Stimulated activated naive B cell treated with anti-CD40 and anti-IgM and Interleukin-4, amounts not matched to agents 10 μg/mL and 1 μg/mL and 100 μg/mL, for 72 hours (primary cell): ENCODE results near the gene NIPAL1.
A peak's percentile ranks its signal among the peaks of the same experiment; 100 is the strongest.

ENCODE experiments used
- ATAC-seq, 2 donors: fragments of 150-1000 bp; cut with Tn5 transposase; replicated peaks; 2 replicates each; pipeline ENCODE4 v1.10.0; 2021; ENCODE audit warnings: moderate library complexity in 1 of 2
- DNase-seq: peaks from one replicate; pipeline ENCODE4 v3.0.0; 2021
- H3K27ac Mint-ChIP-seq: one replicate; pipeline ENCODE4 v1.8.0; 2022; ENCODE audit warnings: mild to moderate bottlenecking, mixed read lengths
- H3K27me3 Mint-ChIP-seq, 2 donors: one replicate each; pipeline ENCODE4 v1.8.0; 2022; ENCODE audit warnings: mixed read lengths in 2 of 2
- H3K36me3 Mint-ChIP-seq, 2 donors: one replicate each; pipeline ENCODE4 v1.8.0; 2022; ENCODE audit warnings: mixed read lengths in 2 of 2, mild to moderate bottlenecking in 1 of 2
- H3K4me1 Mint-ChIP-seq, 2 donors: one replicate each; pipeline ENCODE4 v1.8.0; 2022; ENCODE audit warnings: mixed read lengths in 2 of 2, mild to moderate bottlenecking in 1 of 2
- H3K4me3 Mint-ChIP-seq, 2 donors: one replicate each; pipeline ENCODE4 v1.8.0; 2022; ENCODE audit warnings: mild to moderate bottlenecking in 2 of 2, mixed read lengths in 2 of 2, moderate library complexity in 1 of 2
- H3K9me3 Mint-ChIP-seq, 2 donors: one replicate each; pipeline ENCODE4 v1.8.0; 2022; ENCODE audit warnings: mixed read lengths in 2 of 2, mild to moderate bottlenecking in 1 of 2

Gene NIPAL1

GRCh38 chr4:48012824-48013223 is 3.7 kb upstream of the NIPAL1 start:
- Mint-ChIP-seq H3K9me3 (no peaks in the 10 kb centered on the region), H3K27me3 (peaks cover 32 to 42% of the 10 kb centered on the region in 2 donors), H3K4me3 (no peak overlapping the region), H3K4me1 (peaks cover 4 to 24% of the 10 kb centered on the region in 2 donors), H3K27ac (no peak overlapping the region), H3K36me3 (no peaks in the 10 kb centered on the region)
- ATAC-seq (no peak), DNase-seq (no peak)

- Mint-ChIP-seq H3K9me3 (no peaks in the 10 kb centered on the region), H3K27me3 (peaks cover 35 to 52% of the 10 kb centered on the region in 2 donors), H3K36me3 (no peaks in the 10 kb centered on the region), H3K4me1 (peaks cover 4 to 24% of the 10 kb centered on the region in 2 donors), H3K27ac (no peak overlapping the region), H3K4me3 (no peak overlapping the region)
- ATAC-seq (no peak), DNase-seq (no peak)
Measured at GRCh38 chr4:48015216-48015615, 1.4 kb upstream of the NIPAL1 start.

- ATAC-seq (no peak), DNase-seq (no peak)
- no peaks in the 10 kb centered on the region for H3K36me3 Mint-ChIP-seq
- no peak overlapping the region for H3K27ac Mint-ChIP-seq
- H3K27me3 Mint-ChIP-seq, result peaks cover 33 to 50% of the 10 kb centered on the region in 2 donors
- no peaks in the 10 kb centered on the region for H3K9me3 Mint-ChIP-seq
- peaks cover 4 to 24% of the 10 kb centered on the region in 2 donors for H3K4me1 Mint-ChIP-seq
- peak overlapping the region; percentile 81 to 89 for H3K4me3 Mint-ChIP-seq
Measured at GRCh38 chr4:48015678-48016077, 894 bp upstream of the NIPAL1 start.

- ATAC-seq (peak; percentile 45 to 56), DNase-seq (no peak)
- H3K4me3 Mint-ChIP-seq, result peak overlapping the region; percentile 81 to 89
- peaks cover 36 to 50% of the 10 kb centered on the region in 2 donors for H3K27me3 Mint-ChIP-seq
- H3K27ac Mint-ChIP-seq, result no peak overlapping the region
- no peaks in the 10 kb centered on the region for H3K36me3 Mint-ChIP-seq
- H3K4me1 Mint-ChIP-seq, result peaks cover 4 to 24% of the 10 kb centered on the region in 2 donors
- H3K9me3 Mint-ChIP-seq, result no peaks in the 10 kb centered on the region
Measured at GRCh38 chr4:48017108-48017571, 568 bp downstream of the NIPAL1 start.

GRCh38 chr4:48018112-48018511 is 1.5 kb downstream of the NIPAL1 start:
- no peak overlapping the region for H3K4me3 Mint-ChIP-seq
- no peak overlapping the region for H3K27ac Mint-ChIP-seq
- ATAC-seq, result no peak
- H3K4me1 Mint-ChIP-seq, result peaks cover 3 to 19% of the 10 kb centered on the region in 2 donors
- no peaks in the 10 kb centered on the region for H3K9me3 Mint-ChIP-seq
- H3K27me3 Mint-ChIP-seq, result peaks cover 39 to 47% of the 10 kb centered on the region in 2 donors
- H3K36me3 Mint-ChIP-seq, result no peaks in the 10 kb centered on the region
- DNase-seq, result no peak

GRCh38 chr4:48021100-48021499 is 4.5 kb downstream of the NIPAL1 start:
- Mint-ChIP-seq H3K27me3 (peaks cover 35 to 46% of the 10 kb centered on the region in 2 donors), H3K9me3 (no peaks in the 10 kb centered on the region), H3K4me1 (peaks cover 3 to 13% of the 10 kb centered on the region in 2 donors), H3K27ac (no peak overlapping the region), H3K4me3 (no peak overlapping the region), H3K36me3 (no peaks in the 10 kb centered on the region)
- no peak for ATAC-seq
- DNase-seq, result no peak

GRCh38 chr4:48022192-48022799 is 5.7 kb downstream of the NIPAL1 start:
- Mint-ChIP-seq H3K4me3 (no peak overlapping the region), H3K36me3 (no peaks in the 10 kb centered on the region), H3K27ac (no peak overlapping the region), H3K4me1 (peaks cover 2 to 5% of the 10 kb centered on the region in 2 donors), H3K27me3 (peaks cover 34 to 43% of the 10 kb centered on the region in 2 donors), H3K9me3 (no peaks in the 10 kb centered on the region)
- ATAC-seq (no peak), DNase-seq (no peak)

GRCh38 chr4:48024522-48024921 is 8.0 kb downstream of the NIPAL1 start:
- Mint-ChIP-seq H3K27me3 (peaks cover 30 to 35% of the 10 kb centered on the region in 2 donors), H3K4me3 (no peak overlapping the region), H3K36me3 (no peaks in the 10 kb centered on the region), H3K4me1 (peaks cover 6 to 9% of the 10 kb centered on the region in 2 donors), H3K27ac (no peak overlapping the region), H3K9me3 (no peaks in the 10 kb centered on the region)
- DNase-seq (no peak), ATAC-seq (no peak)

GRCh38 chr4:48025005-48025404 is 8.4 kb downstream of the NIPAL1 start:
- Mint-ChIP-seq H3K36me3 (no peaks in the 10 kb centered on the region), H3K27ac (no peak overlapping the region), H3K27me3 (peaks cover 29 to 32% of the 10 kb centered on the region in 2 donors), H3K9me3 (no peaks in the 10 kb centered on the region), H3K4me3 (no peak overlapping the region), H3K4me1 (peaks cover 6 to 9% of the 10 kb centered on the region in 2 donors)
- ATAC-seq (no peak), DNase-seq (no peak)

GRCh38 chr4:48027653-48028052 is 11.1 kb downstream of the NIPAL1 start:
- Mint-ChIP-seq H3K27ac (no peak overlapping the region), H3K4me1 (peaks cover 11 to 16% of the 10 kb centered on the region in 2 donors), H3K4me3 (no peak overlapping the region), H3K9me3 (no peaks in the 10 kb centered on the region), H3K36me3 (no peaks in the 10 kb centered on the region), H3K27me3 (peaks cover 15 to 19% of the 10 kb centered on the region in 2 donors)
- no peak for DNase-seq
- peak; percentile 39 to 55 for ATAC-seq

- Mint-ChIP-seq H3K4me3 (no peak overlapping the region), H3K27ac (no peak overlapping the region), H3K27me3 (peaks cover 15 to 18% of the 10 kb centered on the region in 2 donors), H3K36me3 (no peaks in the 10 kb centered on the region), H3K9me3 (no peaks in the 10 kb centered on the region), H3K4me1 (peaks cover 11 to 18% of the 10 kb centered on the region in 2 donors)
- DNase-seq, result no peak
- no peak for ATAC-seq
Measured at GRCh38 chr4:48028696-48029095, 12.1 kb downstream of the NIPAL1 start.

- Mint-ChIP-seq H3K4me1 (peaks cover 15 to 35% of the 10 kb centered on the region in 2 donors), H3K27me3 (peaks cover 5% of the 10 kb centered on the region in 2 donors), H3K9me3 (no peaks in the 10 kb centered on the region), H3K4me3 (no peak overlapping the region), H3K27ac (no peak overlapping the region), H3K36me3 (no peaks in the 10 kb centered on the region)
- ATAC-seq (no peak), DNase-seq (no peak)
Measured at GRCh38 chr4:48030470-48030869, 13.9 kb downstream of the NIPAL1 start.

- Mint-ChIP-seq H3K36me3 (no peaks in the 10 kb centered on the region), H3K4me3 (no peak overlapping the region), H3K9me3 (peaks cover 0 to 3% of the 10 kb centered on the region in 2 donors), H3K27ac (no peak overlapping the region), H3K4me1 (peaks cover 25 to 49% of the 10 kb centered on the region in 2 donors), H3K27me3 (no peaks in the 10 kb centered on the region)
- DNase-seq (no peak), ATAC-seq (no peak)
Measured at GRCh38 chr4:48031802-48032525, 15.4 kb downstream of the NIPAL1 start.

GRCh38 chr4:48032721-48033120 is 16.1 kb downstream of the NIPAL1 start:
- Mint-ChIP-seq H3K27ac (no peak overlapping the region), H3K9me3 (peaks cover 0 to 3% of the 10 kb centered on the region in 2 donors), H3K27me3 (no peaks in the 10 kb centered on the region), H3K36me3 (no peaks in the 10 kb centered on the region), H3K4me1 (peaks cover 27 to 53% of the 10 kb centered on the region in 2 donors), H3K4me3 (no peak overlapping the region)
- ATAC-seq (no peak), DNase-seq (no peak)

GRCh38 chr4:48033412-48033811 is 16.8 kb downstream of the NIPAL1 start:
- Mint-ChIP-seq H3K4me3 (no peak overlapping the region), H3K4me1 (peaks cover 24 to 50% of the 10 kb centered on the region in 2 donors), H3K9me3 (peaks cover 0 to 3% of the 10 kb centered on the region in 2 donors), H3K27ac (no peak overlapping the region), H3K36me3 (no peaks in the 10 kb centered on the region), H3K27me3 (no peaks in the 10 kb centered on the region)
- ATAC-seq (no peak), DNase-seq (no peak)
